Testis (tissue), 2 donors: Measurements from ENCODE around the gene PACSIN2.

Experiments used
- CTCF ChIP-seq, 3 experiments: fragments of 450-650 bp in 2 of 3; fragments of 200-600 bp in 1 of 3; sonication (generic) in 1 of 3; IDR thresholded peaks; one replicate each; pipeline ENCODE4 v1.5.1; 2016 to 2019; ENCODE audit warnings: antibody characterized with exemption in 3 of 3, mild to moderate bottlenecking in 2 of 3, moderate library complexity in 1 of 3
- POLR2A ChIP-seq: fragments of 450-650 bp; IDR thresholded peaks from one replicate; pipeline ENCODE4 v1.6.1; 2017; ENCODE audit warnings: antibody characterized with exemption, mild to moderate bottlenecking, moderate library complexity

GRCh38 chr22:42963231-42963595 is 51.7 kb downstream of the PACSIN2 start:
- TF ChIP-seq CTCF (IDR thresholded peaks at IDR 0.05) (no peak), POLR2A (no peak)
